K562 (cell line): ENCODE results near the gene RPS8. TPM values are rescaled to one million over a fixed set of nuclear protein-coding genes. Genes with fewer than 3 reads are reported as not detected.
A peak's percentile ranks its signal among the peaks of the same experiment; 100 is the strongest.

ENCODE experiments used
- ARHGAP35 ChIP-seq: fragments of 450-650 bp; IDR thresholded peaks from 2 replicates; pipeline ENCODE4 v1.6.1; 2018; ENCODE audit not compliant: partially characterized antibody
- CBFA2T2 ChIP-seq: fragments of 450-650 bp; conservative IDR thresholded peaks from 2 replicates; pipeline ENCODE4 v1.6.1; 2017; ENCODE audit warnings: mild to moderate bottlenecking
- FOXJ2 ChIP-seq: fragments of 200-800 bp; sonication (Bioruptor generic); IDR thresholded peaks from 2 replicates; pipeline ENCODE4 v1.6.1; 2016; ENCODE audit warnings: missing genetic modification characterization, missing compliant biosample characterization
- HDAC3 ChIP-seq: fragments of 450-650 bp; IDR thresholded peaks from 2 replicates; pipeline ENCODE4 v1.6.1; 2018; ENCODE audit warnings: borderline replicate concordance, mild to moderate bottlenecking, moderate library complexity; ENCODE audit not compliant: partially characterized antibody
- KDM4B ChIP-seq, 2 experiments: fragments of 450-650 bp in 1 of 2; sonication (generic) in 1 of 2; IDR thresholded peaks; 2 replicates each; pipeline ENCODE4 v1.6.1; 2016 to 2017; ENCODE audit warnings: borderline replicate concordance in 2 of 2, antibody characterized with exemption in 1 of 2, low read depth in 1 of 2, mild to moderate bottlenecking in 1 of 2
- NCOA6 ChIP-seq: fragments of 450-650 bp; IDR thresholded peaks from 2 replicates; pipeline ENCODE4 v1.6.1; 2017; ENCODE audit warnings: mild to moderate bottlenecking
- NRF1 ChIP-seq, 2 experiments: fragments of 450-650 bp; IDR thresholded peaks in 1 of 2; conservative IDR thresholded peaks in 1 of 2; 2 replicates each; pipeline ENCODE4 v1.6.1; 2014; ENCODE audit warnings: mild to moderate bottlenecking in 2 of 2
- PHB ChIP-seq: fragments of 250-450 bp; sonication (Bioruptor Pico); IDR thresholded peaks from 2 replicates; pipeline ENCODE4 v1.5.0; 2021
- PURB ChIP-seq: sonication (generic); formaldehyde crosslinking; IDR thresholded peaks from 2 replicates; pipeline ENCODE4 v1.9.0; 2021; ENCODE audit warnings: low read depth, mild to moderate bottlenecking, missing genetic modification reagents
- RFX7 ChIP-seq: fragments of 250-450 bp; sonication (Bioruptor Pico); IDR thresholded peaks from 2 replicates; pipeline ENCODE4 v1.5.1; 2021; ENCODE audit warnings: mild to moderate bottlenecking
- RNF2 ChIP-seq: sonication (generic); IDR thresholded peaks from 2 replicates; pipeline ENCODE4 v1.6.1; 2016
- SMARCA5 ChIP-seq: fragments of 450-650 bp; IDR thresholded peaks from 2 replicates; pipeline ENCODE4 v1.6.1; 2016
- SP2 ChIP-seq: IDR thresholded peaks from 2 replicates; pipeline ENCODE4 v1.6.1; 2011; ENCODE audit warnings: mild to moderate bottlenecking, low read depth, low read length, moderate library complexity; ENCODE audit not compliant: poor library complexity, severe bottlenecking; ENCODE audit errors: extremely low read depth
- SRSF7 ChIP-seq: fragments of 200-400 bp; formaldehyde crosslinking; optimal IDR thresholded peaks from 2 replicates; pipeline ENCODE3; 2017; ENCODE audit warnings: mild to moderate bottlenecking, low read depth, low read length
- TEAD4 ChIP-seq, 2 experiments: sonication (generic) in 1 of 2; formaldehyde crosslinking in 1 of 2; IDR thresholded peaks; 2 replicates each; pipeline versions ENCODE4 v1.6.1 to v1.8.0; 2012 to 2022; ENCODE audit warnings: borderline replicate concordance in 1 of 2, inconsistent platforms in 1 of 2, low read length in 1 of 2, mild to moderate bottlenecking in 1 of 2, missing genetic modification reagents in 1 of 2
- TSHZ1 ChIP-seq: fragments of 250-450 bp; sonication (Bioruptor Pico); IDR thresholded peaks from 2 replicates; pipeline ENCODE4 v1.4.0; 2020; ENCODE audit warnings: mild to moderate bottlenecking, moderate library complexity
- ZC3H4 ChIP-seq: sonication (generic); formaldehyde crosslinking; IDR thresholded peaks from 2 replicates; pipeline ENCODE4 v1.9.0; 2021; ENCODE audit warnings: missing genetic modification reagents, borderline replicate concordance
- ZFP36 ChIP-seq: fragments of 150-350 bp; IDR thresholded peaks from 2 replicates; pipeline ENCODE4 v1.6.1; 2018; ENCODE audit warnings: low read length, low read depth; ENCODE audit not compliant: partially characterized antibody
- ZKSCAN3 ChIP-seq: fragments of 250-450 bp; sonication (Bioruptor Pico); IDR thresholded peaks from 2 replicates; pipeline ENCODE4 v1.4.0; 2020
- ZNF263 ChIP-seq: sonication (generic); formaldehyde crosslinking; IDR thresholded peaks from 2 replicates; pipeline ENCODE4 v1.8.0; 2022; ENCODE audit warnings: mild to moderate bottlenecking, missing genetic modification reagents, borderline replicate concordance
- ZNF311 ChIP-seq: fragments of 250-450 bp; sonication (Bioruptor Pico); IDR thresholded peaks from 2 replicates; pipeline ENCODE4 v1.4.0; 2020; ENCODE audit warnings: mild to moderate bottlenecking, moderate library complexity
- ZNF77 ChIP-seq: fragments of 250-450 bp; sonication (Bioruptor Pico); IDR thresholded peaks from 2 replicates; pipeline ENCODE4 v1.5.0; 2020
- polyA plus RNA-seq, 8 experiments: library from polyadenylated mRNA; depleted of rRNA in 4 of 8; stranded (reverse) in 5 of 8; unstranded in 3 of 8; fragments of >200 nt; fragmentation: Nextera tagmentation in 2 of 8; fragmentation: Illumina TruSeq in 1 of 8; extraction: Ambion mirVana in 2 of 8; extraction: Trizol in 1 of 8; gene quantifications; 2 replicates each; pipeline versions ENCODE4 v1.2.1 to v1.2.3, GENCODE V29; 2011 to 2014; ENCODE audit warnings: inconsistent platforms in 1 of 8, missing spikeins in 1 of 8
- total RNA-seq, 7 experiments: library from RNA; depleted of rRNA in 6 of 7; stranded (reverse); fragments of >200 nt in 6 of 7; fragmentation: Illumina TruSeq in 2 of 7; extraction: Trizol in 2 of 7; gene quantifications; 2 replicates each; pipeline versions ENCODE4 v1.2.1 to v1.2.3, GENCODE V29; 2011 to 2021; ENCODE audit warnings: low replicate concordance in 1 of 7
- TF ChIP-seq, protein P1 (sequence below): fragments of 250-450 bp; sonication (Bioruptor Pico); IDR thresholded peaks from 2 replicates; pipeline ENCODE4 v1.8.0; 2021; ENCODE audit warnings: mild to moderate bottlenecking, moderate library complexity

RPS8 gene
- total and polyA plus RNA-seq, 9 of the 15 experiments (the other 6 are each of a cell fraction or from before 2014, with no cell fraction given): 2,431 to 4,168 (median 3,109) TPM

- TF ChIP-seq, protein P1, sequence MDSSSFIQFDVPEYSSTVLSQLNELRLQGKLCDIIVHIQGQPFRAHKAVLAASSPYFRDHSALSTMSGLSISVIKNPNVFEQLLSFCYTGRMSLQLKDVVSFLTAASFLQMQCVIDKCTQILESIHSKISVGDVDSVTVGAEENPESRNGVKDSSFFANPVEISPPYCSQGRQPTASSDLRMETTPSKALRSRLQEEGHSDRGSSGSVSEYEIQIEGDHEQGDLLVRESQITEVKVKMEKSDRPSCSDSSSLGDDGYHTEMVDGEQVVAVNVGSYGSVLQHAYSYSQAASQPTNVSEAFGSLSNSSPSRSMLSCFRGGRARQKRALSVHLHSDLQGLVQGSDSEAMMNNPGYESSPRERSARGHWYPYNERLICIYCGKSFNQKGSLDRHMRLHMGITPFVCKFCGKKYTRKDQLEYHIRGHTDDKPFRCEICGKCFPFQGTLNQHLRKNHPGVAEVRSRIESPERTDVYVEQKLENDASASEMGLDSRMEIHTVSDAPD: peak; percentile 34; the same call in 1 of the 2 replicates
- TF ChIP-seq PURB (CRISPR knock-in tag): no peak
- peak; percentile 49; the same call in 1 of the 2 replicates for TF ChIP-seq ZNF311 (CRISPR knock-in tag)
- peak; percentile 49; the same call in 1 of the 2 replicates for TF ChIP-seq SMARCA5
- TF ChIP-seq ZKSCAN3 (CRISPR knock-in tag): no peak
- TF ChIP-seq SP2: no peak
- TF ChIP-seq ZNF77: peak; percentile 99
- TF ChIP-seq NRF1 (conservative IDR thresholded peaks at IDR 0.05 in 1 of 2, IDR thresholded peaks at IDR 0.05 in 1 of 2): no peak
- peak; percentile 24 for TF ChIP-seq CBFA2T2
- TF ChIP-seq SRSF7: peak; percentile 93
- no peak; the same call in 1 of the 2 replicates for TF ChIP-seq TSHZ1 (CRISPR knock-in tag)
- peak; percentile 84 for TF ChIP-seq NCOA6
- peak; percentile 100 for TF ChIP-seq RNF2
- TF ChIP-seq ZC3H4: no peak
- TF ChIP-seq PHB: peak; percentile 99
- peak; percentile 94 for TF ChIP-seq TEAD4 (IDR thresholded peaks at IDR 0.05; ENCODE audit: low read length)
- no peak for TF ChIP-seq TEAD4 (CRISPR knock-in tag; IDR thresholded peaks at IDR 0.05; ENCODE audit: borderline replicate concordance)
- peak; percentile 99 for TF ChIP-seq RFX7
- peak; percentile 95 to 99; a peak in 3 of 4 replicates for TF ChIP-seq KDM4B (IDR thresholded peaks at IDR 0.05; ENCODE audit: borderline replicate concordance in 2 of 2, low read depth in 1 of 2)
- TF ChIP-seq ZFP36: no peak
- peak; percentile 91 for TF ChIP-seq HDAC3
- peak; percentile 65 for TF ChIP-seq FOXJ2 (tag)
- TF ChIP-seq ARHGAP35: peak; percentile 100
- peak; percentile 77; the same call in 1 of the 2 replicates for TF ChIP-seq ZNF263 (CRISPR knock-in tag)
Measured at GRCh38 chr1:44730741-44731512, 44.4 kb upstream of the RPS8 start, which contains the start of gene RNU5D-1 (continued).
